GM18873 (cell line): ENCODE results near the gene MPPED2.
"Not testable (repeated sequence)": the region's sequence is repeated elsewhere in the genome, so short reads cannot be mapped to it uniquely, and the experiment has no call there.

ENCODE experiments used
- ATAC-seq: cut with Tn5 transposase; IDR thresholded peaks from one replicate; pipeline ENCODE4 v1.9.1; 2021; ENCODE audit warnings: mild to moderate bottlenecking, moderate library complexity, moderate number of reproducible peaks; ENCODE audit not compliant: unreplicated experiment, low FRiP score

MPPED2 gene

GRCh38 chr11:30579415-30580175 is 6.6 kb downstream of the MPPED2 start:
- no peak for ATAC-seq

GRCh38 chr11:30578406-30578805 is 7.7 kb downstream of the MPPED2 start:
- no peak for ATAC-seq

GRCh38 chr11:30573951-30574350 is 12.2 kb downstream of the MPPED2 start:
- no peak for ATAC-seq

GRCh38 chr11:30568931-30569330 is 17.2 kb downstream of the MPPED2 start:
- ATAC-seq, result no peak

- ATAC-seq, result no peak
Observed at GRCh38 chr11:30567644-30568043, 18.5 kb downstream of the MPPED2 start.

GRCh38 chr11:30567120-30567519 is 19.0 kb downstream of the MPPED2 start:
- ATAC-seq, result no peak

- no peak for ATAC-seq
Observed at GRCh38 chr11:30566482-30566881, 19.7 kb downstream of the MPPED2 start.

GRCh38 chr11:30565027-30565426 is 21.1 kb downstream of the MPPED2 start:
- ATAC-seq, result no peak

GRCh38 chr11:30561691-30562415 is 24.3 kb downstream of the MPPED2 start:
- no peak for ATAC-seq

GRCh38 chr11:30560206-30561106 is 25.7 kb downstream of the MPPED2 start:
- ATAC-seq, result no peak

GRCh38 chr11:30559004-30559403 is 27.1 kb downstream of the MPPED2 start:
- no peak for ATAC-seq

- ATAC-seq, result not testable (repeated sequence)
Observed at GRCh38 chr11:30554587-30554986, 31.6 kb downstream of the MPPED2 start.

- ATAC-seq, result no peak
Observed at GRCh38 chr11:30553521-30554110, 32.5 kb downstream of the MPPED2 start.

- no peak for ATAC-seq
Observed at GRCh38 chr11:30552839-30553238, 33.3 kb downstream of the MPPED2 start.

GRCh38 chr11:30550022-30550542 is 36.1 kb downstream of the MPPED2 start:
- no peak for ATAC-seq

GRCh38 chr11:30549565-30549964 is 36.6 kb downstream of the MPPED2 start:
- no peak for ATAC-seq

GRCh38 chr11:30546334-30546733 is 39.8 kb downstream of the MPPED2 start:
- ATAC-seq, result no peak

- no peak for ATAC-seq
Observed at GRCh38 chr11:30545507-30545906, 40.6 kb downstream of the MPPED2 start.

GRCh38 chr11:30543066-30543465 is 43.1 kb downstream of the MPPED2 start:
- ATAC-seq, result no peak

GRCh38 chr11:30540781-30541180 is 45.4 kb downstream of the MPPED2 start:
- no peak for ATAC-seq
